Measurements from ENCODE around the gene MLC1.

Gene MLC1

DNA sequence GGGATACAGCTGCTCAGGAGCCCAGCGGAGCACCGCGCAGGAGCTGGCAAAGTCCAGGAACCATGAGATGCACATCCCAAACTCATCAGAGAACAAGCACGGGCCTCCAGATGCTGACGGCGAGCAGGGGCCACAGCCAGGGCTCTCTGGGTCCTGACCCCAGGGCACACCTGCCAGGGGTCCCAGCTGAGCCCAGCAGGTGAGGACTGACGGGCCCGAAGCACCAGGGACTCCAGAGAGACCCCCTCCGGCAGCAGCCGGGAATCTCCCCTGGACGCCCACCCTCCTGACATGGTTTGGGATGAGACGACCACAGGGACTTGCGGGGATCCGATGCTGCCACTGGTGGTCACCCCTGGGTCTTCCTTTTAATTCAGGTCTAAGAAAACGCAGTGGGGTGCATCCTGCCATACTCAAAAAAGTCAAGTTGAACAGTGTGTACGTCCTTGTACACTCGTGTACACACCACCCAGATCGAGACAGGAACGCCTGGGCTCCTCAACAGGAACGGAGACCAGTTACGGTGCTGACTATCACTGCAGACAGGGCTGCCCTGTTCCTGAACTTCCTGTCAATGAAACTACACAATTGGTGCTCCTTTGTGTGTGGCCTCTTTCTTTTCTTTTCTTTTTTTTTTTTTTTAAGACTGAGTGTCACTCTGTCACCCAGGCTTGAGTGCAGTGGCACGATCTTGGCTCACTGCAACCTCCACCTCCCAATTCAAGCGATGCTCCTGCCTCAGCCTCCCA lies 49.1 kb downstream of the MLC1 start:
- no peak for DNase-seq (ENCODE audit: low spot score)

DNA sequence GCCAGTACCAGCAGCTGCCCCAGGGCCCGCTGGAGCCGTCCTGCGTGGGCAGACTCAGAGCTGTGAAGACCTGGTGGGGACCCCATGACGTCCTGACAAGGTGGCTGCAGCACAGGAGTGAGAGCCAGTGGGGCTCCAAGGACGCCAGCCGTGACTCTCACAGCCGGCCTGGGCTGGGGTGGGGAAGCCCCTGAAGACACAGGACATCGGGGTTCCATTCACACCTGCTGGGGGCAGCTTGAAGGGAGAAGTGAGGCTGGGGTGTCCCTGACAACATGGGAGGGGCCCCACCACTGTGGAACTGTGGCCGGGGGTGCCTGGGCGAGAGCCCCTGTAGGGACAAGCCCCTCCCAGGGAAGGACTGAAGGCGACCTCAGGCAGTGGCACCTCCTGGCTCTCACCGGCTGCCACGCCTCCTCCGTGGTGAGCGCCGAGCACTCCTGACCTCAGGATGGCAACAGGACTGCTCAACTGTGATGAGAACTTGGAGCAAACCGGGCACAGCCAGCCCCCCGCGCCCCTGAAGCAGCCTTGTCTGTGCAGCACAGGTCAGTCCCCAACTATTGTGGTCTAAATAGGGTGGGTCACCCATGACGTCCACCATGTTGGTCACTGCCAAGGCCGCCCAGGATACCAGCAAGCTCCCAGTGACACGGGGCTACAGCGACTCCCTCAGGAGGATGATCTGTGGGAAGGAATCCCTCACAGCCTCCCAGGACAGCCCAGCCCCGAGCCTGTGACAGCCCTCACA lies 49.9 kb downstream of the MLC1 start:
- DNase-seq (ENCODE audit: low spot score) = no peak

DNA sequence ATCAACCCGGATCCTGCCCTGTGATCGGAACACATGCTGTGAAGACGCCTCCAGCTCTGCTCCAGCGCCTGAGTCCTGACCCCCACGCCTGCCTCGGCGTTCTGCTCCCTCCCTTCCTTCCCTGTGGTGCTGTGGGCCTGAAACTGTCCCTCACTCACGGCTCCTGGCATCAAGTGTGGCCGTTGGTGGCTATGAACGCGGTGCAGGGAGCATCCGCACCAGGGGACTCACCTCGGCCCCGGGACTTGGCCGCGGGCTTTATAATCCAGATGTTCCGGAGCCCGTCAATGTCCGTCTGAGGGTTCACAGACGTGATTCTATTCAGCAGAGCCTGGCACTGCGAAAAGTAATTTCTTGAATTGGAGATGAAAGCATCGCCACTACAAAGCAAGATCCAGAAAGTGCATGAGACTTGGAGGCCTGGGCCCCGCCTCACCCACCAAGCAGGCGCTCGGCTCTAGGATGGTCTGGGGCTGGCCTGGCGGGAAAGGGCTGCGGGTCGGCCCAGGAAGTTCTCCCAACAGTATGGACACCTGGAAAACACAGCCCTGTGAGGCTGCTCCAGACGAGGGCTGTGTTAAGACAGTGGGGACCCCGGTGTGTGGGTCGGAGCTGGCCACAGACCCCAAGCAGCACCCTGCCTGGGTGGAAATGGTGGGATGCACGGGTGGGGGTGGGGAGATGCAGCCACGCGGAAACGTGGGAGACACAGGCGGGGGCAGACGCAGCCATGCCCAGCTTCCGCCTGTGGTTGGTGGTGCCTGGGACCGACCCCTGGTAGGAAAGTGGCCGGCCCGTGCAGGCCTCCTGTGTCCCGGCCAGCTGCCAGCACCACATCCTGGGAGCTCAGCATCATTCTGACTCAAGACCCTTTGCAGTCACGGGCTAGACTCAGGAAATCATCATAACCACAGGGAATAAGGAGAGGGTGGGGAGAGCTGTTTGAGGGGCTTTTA lies 50.8 kb downstream of the MLC1 start:
- no peak for DNase-seq (ENCODE audit: low spot score)

DNA sequence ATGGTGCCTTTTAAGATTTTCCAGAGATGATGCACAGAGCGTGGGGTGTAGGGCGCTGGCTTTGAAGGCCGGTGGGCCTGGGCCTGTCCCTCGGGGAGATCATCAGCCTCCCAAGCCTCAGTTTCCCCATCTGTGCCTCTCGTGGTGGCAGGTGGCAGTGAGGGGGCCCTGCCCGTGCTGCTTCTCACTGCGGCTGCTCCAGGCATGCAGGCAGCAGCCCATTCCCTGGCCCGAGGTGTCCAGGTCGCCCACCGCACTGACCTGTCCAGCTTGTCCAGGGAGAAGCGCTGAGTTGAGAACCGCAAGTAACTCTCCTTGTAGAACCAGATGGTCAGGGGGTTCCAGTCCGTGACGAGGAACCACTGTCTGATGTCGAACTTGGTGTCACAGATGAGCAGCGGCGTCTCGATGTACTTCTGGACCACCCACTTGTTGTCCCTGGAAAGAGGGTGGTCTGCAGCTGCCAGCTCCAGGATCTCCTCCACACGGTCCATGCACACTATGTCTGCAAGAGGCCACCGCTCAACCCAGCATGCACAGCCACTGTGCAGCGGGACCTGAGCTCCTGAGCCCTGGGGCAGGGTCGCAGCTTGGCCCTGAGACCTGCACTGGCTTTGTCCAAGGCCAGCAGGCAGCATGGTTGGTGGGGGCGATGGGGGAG lies 52.2 kb downstream of the MLC1 start:
- no peak for DNase-seq (ENCODE audit: low spot score)

DNA sequence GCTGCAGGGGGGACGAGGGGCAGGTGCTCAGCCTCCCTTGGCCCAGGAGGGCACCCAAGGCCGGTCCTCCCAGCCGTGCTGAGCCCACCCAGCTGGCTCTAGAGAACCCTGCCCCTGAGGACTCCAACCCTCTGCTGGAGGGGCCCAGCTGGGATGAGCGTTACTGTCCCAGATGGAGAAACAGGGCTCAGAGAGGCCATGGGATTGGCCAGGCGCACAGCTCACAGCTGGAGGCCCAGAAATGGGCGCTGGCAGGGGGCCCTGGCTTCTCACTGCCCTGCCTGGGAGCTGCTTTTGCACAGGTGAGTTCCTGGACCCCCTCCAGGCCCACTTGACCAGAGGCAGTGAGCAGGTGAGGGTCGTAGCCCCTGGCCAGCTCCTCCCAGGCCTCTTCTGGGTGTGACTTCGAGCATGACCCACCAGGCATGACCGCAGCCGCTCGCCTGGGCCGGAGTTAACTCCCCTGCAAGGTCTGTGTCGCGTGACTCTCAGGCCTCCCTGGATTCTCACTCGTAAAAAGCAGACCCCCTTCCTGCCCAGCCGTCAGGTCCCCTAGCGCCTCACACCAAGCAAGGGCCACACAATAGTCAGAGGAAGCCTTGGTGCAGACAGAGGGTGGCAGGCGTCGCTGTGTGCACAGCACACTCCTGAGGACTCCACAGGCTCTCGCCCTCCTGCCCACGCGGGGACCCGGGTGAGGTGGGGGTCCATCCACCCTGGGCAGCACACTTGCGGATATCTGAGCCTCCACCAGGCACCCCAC lies 52.9 kb downstream of the MLC1 start:
- no peak for DNase-seq (ENCODE audit: low spot score)

DNA sequence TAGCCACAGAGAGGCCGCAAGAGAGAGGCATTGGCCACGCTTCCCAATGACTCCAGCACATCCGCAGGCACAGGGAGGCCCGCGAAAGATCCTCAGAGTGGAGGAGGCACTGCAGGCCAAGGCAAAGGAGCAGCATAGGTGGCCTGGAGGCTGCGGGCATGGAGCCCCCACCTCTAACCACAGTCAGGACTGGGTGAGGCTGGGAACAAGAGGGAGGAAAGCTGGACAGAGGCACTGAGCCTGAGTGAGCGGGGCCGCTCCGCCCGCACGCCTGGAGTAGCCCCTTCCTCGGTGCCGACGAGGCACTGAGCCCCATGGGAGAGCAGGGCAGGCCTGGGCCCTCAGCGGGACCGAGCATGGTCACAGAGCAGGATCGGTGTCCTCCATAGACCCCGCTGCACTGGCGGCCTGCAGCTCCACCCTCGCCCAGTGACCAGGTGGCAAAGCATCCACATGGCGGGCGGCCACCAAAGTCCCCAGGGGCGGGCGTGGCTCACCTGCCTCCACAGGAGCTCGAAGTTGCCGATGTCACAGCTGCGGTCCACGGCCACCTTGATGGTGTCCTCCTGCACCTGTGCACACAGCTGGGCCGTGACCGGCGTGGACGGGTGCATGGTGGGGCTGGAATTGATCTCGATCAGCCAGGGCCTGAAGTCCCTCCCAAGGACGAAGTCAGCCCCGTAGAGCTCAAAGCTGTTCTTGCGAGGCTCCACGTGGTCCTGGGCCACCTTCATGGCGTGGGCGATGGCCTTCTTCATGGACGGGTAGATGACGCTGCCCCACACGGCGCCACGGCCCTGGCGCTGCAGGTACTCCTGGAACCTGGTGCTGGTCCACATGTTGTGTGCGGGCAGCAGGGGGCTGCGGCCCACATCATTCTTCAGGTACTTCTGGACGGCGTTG lies 53.8 kb downstream of the MLC1 start:
- DNase-seq (ENCODE audit: low spot score) = no peak

DNA sequence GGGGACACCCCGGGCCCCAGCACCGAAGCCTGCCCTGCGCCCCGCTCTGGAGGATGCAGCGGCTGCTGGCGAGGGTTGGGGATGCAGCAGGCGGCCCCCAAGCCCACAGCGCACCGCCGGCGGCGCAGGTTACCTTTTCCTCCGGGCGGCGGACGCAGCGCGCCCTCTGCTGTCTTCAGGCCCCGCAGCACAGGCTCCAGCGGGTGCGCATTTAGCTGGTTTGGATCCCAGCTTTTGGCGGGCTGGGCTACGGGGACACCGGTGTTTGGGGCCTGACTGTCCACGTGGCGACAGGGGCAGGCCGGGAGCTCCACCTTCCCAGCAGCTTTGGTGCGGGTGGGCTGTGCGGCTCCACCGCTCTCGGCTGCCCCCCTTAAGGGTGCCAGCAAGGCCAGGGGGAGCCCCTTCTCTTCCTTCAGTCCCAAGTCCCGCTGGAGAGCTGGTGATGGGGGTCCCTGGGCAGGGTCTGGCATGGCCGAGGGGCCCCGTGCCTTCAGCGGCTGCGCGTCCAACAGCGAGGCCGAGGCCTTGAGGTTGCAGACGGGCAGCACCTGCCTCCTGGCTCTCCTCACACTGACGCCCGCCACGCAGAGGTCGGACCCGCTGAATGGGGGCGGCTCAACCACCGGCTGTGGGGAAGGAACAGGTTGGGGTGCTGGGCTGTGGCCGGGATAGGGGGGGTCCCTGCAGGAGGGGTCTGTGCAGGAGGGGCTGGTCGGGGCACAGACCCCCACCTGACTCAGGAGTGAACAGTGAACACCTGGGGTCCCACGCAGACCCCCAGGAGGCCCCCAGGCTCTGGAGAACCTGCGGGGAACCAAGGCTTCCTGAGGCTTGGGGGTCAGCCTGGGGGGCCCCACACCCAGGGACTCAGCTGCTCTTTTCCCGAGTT lies 54.7 kb downstream of the MLC1 start:
- peak; percentile 56 for DNase-seq (ENCODE audit: low spot score)

DNA sequence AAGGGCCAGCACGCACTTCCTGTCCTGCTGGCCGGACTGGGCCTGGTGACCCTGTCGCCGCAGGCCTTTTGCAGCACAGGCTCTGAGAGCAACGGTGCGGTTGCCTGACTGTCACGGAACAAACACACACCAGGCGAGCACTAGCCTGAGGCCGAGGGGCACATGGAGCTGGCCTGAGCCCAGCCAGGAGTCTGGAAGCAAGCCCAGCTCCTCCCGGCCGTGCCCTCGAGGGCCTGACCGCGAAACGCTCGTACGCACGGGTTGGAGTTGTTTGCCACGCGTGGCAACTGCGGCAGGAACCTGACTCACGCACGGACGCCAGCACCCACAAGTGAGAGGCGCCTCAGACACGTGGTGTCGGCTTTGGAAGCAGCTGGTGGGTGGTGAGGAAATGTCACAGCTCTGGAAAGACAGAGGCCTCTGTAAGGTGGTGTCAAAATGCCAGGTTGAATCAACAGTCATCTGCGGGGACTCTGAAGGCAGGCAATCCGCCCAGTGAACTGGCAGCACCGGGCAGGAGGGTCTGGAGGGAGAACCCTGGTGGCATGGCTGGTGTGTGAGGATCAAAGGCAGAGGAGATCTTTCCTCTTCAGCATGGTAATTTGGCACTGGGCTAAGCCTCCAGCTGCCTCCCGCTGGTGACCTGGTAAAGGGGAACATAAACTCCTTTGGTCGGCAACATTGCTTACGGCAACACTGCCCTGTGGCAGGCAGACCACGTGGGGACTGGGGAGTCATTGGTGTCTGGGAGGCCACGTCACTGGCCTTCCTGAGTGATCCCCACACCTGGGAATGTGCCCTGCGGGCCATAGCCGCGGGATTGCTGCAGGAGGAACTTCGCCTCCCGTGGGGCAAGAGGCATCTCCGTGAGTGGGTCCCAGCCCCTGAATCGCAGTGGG lies 57.3 kb downstream of the MLC1 start:
- no peak for DNase-seq (ENCODE audit: low spot score)

DNA sequence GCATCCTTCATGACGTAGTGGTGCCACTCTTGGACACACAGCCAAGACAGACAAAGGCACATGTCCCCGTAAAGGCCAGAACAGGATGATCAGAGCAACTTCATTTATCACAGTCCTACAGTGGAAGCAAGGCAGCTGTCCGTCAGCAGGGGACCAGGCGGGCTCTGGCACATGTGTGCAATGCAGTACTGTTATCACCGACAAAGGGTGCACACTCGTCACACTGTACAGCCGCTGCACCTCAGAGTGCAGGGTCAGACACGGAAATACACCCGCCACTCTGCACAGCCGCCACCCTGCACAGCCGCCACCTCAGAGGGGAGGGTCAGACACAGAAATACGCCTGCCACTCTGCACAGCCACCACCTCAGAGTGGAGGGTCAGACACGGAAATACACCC lies 59.2 kb downstream of the MLC1 start:
- DNase-seq (ENCODE audit: low spot score) = no peak

DNA sequence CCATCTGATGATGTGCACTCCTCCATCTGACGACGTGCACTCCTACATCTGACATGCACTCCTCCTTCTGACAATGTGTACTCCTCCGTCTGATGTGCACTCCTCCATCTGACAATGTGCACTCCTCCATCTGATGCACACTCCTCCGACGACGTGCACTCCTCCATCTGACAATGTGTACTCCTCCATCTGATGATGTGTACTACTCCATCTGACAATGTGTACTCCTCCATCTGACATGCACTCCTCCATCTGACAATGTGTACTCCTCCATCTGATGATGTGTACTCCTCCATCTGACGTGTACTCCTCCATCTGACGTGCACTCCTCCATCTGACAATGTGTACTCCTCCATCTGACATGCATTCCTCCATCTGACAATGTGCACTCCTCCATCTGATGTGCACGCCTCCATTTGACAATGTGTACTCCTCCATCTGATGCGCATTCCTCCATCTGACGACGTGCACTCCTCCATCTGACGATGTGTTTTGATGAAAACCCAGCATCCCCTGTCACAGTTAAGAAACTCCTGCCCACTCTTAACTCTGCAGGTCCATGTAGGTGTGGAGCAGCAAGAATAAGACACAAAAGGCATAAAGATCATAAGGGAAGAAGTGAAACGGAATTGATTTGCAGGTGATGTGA lies 62.9 kb downstream of the MLC1 start:
- no peak for DNase-seq (ENCODE audit: low spot score)

DNA sequence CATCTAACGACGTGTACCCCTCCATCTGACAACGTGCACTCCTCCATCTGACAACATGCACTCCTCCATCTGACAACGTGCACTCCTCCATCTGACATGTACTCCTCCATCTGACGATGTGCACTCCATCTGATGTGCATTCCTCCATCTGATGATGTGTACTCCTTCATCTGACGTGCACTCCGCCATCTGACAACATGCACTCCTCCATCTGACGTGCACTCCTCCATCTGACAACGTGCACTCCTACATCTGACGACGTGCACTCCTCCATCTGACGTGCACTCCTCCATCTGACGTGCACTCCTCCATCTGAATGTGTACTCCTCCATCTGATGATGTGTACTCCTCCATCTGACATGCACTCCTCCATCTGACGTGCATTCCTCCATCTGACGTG lies 64.6 kb downstream of the MLC1 start:
- no peak for DNase-seq (ENCODE audit: low spot score)

DNA sequence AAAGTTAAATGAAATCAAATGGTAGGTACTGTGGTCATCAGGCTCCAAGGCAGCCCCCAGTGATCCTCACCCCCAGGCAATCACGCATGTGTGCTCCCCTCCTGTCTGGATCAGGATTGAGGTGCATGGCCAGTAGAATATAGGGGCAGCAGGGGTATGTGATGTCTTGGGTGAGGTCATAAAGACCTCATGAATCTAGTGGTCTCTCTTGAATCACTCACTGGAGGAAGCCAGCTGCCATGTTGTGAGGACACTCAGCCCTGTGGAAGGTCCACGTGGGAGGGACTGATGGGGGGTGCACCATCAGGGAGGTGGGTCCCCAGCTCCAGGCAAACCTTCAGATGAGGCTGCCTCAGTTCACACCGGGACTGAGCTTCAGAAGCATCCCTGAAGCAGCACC lies 65.9 kb downstream of the MLC1 start:
- DNase-seq (ENCODE audit: low spot score) = no peak

DNA sequence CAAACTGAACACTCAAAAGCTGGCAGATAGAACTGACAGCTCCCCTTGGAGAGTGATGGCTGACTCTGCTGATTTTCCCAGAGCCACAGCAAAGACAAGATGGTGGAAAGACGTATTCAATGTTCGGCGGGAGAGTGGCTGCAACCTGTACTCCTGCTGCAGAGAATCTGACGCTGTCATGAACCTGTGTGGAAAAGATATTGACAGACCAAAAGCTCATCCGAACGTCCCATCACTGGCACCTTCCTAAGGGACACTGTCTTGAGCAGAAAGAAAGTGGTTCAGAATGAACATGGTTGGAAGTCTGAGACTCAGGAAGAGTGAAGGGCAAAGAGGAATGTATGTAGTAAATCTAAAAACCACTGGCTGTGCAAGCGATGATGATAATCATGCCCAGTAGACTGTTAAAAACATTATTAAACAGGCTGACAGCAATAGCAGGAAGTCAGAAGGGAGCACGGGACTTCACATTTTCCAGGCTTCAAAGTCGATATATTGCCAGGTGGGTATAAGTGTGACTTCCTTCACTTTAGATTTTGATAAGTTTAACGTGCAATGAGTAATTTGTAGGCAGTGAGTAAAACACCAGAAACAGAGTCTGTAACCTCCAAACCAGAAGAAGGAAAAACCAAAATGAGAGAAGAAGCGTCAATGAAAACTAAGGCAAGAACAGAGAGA lies 66.5 kb downstream of the MLC1 start:
- DNase-seq (ENCODE audit: low spot score) = no peak

DNA sequence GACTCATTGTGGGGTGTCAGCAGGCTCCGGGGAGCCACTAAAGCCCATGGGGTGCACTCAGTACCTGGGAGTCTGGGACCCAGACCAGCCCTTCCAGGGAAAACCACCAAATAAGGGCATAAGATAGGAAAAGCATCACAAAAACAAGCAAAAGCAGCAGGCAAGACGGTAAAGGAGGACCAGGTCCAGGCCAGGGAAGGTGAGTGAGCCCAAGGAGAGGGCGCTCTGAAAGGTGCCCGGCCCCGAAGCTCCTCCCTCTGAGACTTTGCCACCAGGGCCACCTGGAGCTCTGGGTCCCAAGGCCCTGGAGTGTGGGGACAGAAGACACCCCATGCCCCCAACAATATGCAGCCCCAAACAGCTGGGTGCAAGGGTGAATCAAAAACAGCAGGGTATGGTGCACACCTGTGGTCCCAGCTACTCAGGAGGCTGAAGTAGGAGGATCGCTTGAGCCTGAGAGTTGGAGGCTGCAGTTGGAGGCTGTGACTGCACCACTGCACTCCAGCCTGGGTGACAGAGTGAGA lies 67.5 kb downstream of the MLC1 start:
- DNase-seq (ENCODE audit: low spot score) = no peak

DNA sequence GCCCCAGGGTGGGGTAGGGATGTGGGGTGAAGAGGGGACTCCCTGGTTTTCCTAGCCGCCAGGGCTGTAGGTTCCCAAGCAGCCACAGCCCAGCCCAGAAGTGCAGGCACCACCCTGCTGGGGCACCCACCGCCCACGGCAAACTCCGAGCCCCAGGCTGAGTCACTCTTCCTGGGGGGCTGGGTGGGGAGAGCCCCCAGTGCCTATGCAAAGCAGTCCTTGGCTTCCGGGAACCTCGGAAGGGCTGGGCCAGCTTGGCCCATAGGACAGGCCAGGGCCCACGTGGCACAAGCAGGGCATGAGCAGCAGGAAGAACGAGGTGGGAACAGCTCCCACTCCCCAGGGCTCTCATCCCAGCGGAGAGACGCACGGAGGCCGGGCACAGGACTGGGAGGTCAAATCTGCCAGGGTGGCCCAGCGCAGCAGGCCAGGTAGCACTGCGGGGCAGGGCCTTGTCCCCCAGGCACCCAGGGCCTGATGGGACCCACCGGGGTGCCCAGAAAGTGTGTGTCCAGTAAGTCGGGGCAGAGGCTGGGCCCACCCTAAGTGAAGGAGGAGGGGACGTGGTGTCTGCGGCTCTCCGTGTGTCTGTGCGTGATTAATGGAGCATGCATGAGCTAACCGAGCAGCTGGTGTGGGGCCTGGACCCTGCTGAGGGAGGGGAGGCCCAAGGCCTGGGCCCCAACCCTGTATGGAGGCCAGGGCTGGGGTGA lies 68.1 kb downstream of the MLC1 start:
- no peak for DNase-seq (ENCODE audit: low spot score)
